IPS-18c (cell line): ENCODE results near the gene TMEM156.
"Not testable (repeated sequence)": the region's sequence is repeated elsewhere in the genome, so short reads cannot be mapped to it uniquely, and the experiment has no call there.

ENCODE experiments used
- H3K4me3 ChIP-seq: 2 replicates; pipeline ENCODE4 v1.7.0; 2013; ENCODE audit warnings: low read depth, mild to moderate bottlenecking, low read length, moderate library complexity; ENCODE audit not compliant: insufficient read depth
- H3K9me3 ChIP-seq: one replicate; pipeline ENCODE4 v1.6.1; 2013; ENCODE audit warnings: mild to moderate bottlenecking, low read length, moderate library complexity; ENCODE audit not compliant: control insufficient read depth, insufficient read depth

The TMEM156 gene

DNA sequence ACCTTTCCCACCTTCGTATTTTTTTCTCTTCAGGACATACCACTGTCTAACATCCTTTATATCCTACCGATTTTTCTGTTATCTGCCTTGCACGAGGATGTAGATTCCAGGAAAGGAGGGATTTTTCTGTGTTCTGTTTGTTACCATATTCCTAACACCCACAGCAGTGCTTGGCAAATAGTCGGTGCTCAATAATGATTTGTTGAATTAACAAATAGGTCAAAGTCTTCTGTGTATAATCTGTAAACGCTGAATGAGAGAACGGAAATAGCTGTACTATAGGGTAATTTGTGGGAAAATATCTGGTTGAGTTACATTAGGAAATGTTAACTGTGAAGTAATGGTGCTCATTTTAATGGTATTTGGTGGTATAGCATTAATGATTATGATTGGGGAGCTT, 81.5 kb downstream of the TMEM156 start:
- no peaks in the 10 kb centered on the region for H3K9me3 ChIP-seq
- H3K4me3 ChIP-seq: no peak overlapping the region

DNA sequence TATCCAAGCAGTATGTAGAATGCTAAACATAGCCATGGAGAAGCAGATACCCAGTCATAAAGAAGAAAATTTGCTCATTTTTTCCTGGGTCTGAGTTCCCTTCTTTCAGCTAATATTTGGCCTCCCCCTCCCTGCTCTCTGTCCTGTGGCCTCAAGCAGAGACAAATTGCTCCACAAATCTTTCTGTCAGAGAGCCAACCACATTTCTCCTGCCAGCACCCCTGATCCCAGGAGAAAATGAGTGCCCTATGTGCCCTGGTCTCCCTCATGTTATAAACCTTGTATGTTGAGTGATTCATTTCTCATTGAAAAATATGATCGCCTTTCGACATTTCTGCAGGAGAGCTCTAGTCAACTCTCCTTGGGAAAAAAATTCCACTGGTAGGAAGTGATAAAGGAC, 82.0 kb downstream of the TMEM156 start:
- Histone ChIP-seq H3K9me3 (no peaks in the 10 kb centered on the region), H3K4me3 (no peak overlapping the region)

DNA sequence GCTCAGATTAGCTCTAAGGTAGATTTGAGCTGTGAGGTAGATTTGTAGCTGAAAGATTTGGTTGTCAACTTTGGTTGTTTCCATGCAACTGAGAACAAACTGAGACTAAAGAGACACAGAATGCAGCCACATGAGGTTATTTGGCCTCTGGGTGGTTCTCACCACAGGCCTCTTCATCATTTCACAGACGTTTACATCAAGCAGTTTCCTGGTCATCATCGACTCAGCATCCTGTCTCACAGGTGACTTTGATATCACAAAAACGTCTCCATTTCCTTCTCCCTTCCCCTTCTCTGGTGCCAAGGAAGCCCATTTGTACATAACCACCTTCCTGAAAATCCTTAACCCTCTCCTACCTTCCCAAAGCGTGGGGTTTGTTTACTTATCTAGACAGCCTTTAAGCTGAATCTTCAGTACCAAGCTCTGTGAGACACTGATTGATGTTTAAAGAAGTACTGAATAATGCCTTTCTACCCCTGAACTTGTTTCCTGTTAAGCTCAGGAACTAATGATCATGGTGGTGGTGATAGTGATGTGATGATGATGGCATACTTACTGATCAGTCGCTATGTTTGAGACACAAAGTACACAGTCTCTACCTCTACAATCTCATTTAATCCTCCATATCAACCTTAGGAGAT, 82.7 kb downstream of the TMEM156 start:
- H3K9me3 ChIP-seq: no peaks in the 10 kb centered on the region

DNA sequence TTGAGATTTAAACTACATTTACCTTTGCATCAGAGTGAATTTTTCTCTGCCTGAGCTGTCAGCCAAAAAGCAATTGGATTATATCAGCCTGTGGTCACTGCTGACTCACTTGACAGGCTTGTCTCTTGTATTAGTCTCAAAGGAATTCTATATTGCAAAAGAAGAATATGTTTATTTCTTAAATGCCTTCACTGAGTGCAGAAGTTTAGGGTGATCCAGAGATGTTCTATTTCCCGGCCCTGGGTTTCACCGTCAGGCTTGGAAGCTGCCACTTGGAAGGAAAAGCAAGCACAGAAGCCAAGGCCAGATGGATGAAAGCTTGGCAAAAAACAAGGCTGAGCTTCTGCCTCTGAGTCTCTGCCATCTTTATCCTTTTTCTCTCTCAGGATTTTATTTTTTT, 83.7 kb downstream of the TMEM156 start:
- no peak overlapping the region for H3K4me3 ChIP-seq
- H3K9me3 ChIP-seq: no peaks in the 10 kb centered on the region

More for the DNA sequence above, 82.7 kb downstream of the TMEM156 start:
- no peak overlapping the region for H3K4me3 ChIP-seq

DNA sequence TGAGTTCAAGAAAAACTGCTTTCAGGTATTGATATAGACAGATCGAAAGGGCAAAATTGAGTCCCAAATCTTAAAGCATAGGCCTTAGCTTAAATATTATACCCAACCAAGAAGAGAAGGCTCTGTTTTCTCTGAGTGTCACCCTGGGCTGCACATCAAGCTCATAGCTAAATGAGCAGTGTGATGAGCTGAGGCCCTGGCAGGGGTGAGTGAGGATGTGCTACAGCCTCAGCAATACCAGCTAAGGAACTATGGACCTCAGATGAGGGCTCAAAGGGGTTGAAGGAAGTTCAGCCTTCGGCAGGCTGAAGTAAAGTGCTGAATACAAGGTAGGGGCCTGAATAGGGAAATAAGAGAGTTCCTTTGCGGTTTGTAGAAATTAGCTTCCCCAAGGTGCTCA, 85.3 kb downstream of the TMEM156 start:
- Histone ChIP-seq H3K9me3 (no peaks in the 10 kb centered on the region), H3K4me3 (no peak overlapping the region)

DNA sequence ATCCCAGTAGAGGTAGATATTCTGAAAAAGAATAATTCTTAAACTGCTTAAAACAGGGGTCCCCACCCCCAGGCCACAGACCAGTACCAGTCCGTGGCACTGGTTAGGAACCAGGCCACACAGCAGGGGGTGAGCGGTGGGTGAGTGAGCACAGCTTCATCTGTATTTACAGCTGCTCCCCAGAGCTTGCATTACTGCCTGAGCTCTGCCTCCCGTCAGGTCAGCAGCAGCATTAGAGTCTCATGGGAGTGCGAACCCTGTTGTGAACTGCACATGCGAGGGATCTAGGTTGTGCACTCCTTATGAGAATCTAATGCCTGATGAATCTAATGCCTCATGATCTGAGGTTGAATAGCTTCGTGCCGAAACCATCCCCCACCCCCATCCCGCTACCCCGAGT, 87.8 kb downstream of the TMEM156 start:
- H3K9me3 ChIP-seq: no peaks in the 10 kb centered on the region
- H3K4me3 ChIP-seq: no peak overlapping the region

DNA sequence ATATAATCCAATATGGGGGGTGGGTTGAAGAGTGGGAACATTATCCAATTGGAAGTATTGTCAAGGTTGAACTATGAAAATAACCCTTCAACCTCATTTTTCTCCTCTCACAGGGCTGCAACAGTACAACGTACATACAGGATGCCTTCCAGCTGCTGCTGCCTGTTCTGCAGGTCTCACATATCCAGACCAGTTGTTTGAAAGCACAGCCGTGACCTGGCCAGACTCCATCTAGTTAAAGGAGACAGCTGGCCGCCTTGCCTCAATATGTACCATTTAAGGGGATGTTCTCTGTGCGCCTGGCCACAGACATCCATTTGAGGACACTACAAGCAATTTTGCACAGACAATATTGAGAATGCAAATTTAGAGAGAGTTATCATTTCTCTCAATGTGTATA, 88.9 kb downstream of the TMEM156 start:
- Histone ChIP-seq H3K4me3 (no peak overlapping the region), H3K9me3 (no peaks in the 10 kb centered on the region)

DNA sequence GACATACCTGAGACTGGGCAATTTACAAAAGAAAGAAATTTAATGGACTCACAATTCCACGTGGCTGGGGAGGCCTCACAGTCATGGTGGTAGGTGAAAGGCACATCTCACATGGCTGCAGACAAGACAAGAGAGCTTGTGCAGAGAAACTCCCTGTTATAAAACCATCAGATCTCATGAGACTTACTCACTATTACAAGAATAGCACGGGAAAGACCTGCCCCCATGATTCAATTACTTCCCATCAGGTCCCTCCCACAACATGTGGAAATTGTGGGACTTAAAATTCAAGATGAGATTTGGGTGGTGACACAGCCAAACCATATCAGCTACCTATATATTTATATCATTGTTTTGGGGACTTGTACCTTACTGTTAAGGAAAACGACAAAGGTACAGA, 90.3 kb downstream of the TMEM156 start:
- not testable (repeated sequence) for H3K9me3 ChIP-seq, H3K4me3 ChIP-seq

DNA sequence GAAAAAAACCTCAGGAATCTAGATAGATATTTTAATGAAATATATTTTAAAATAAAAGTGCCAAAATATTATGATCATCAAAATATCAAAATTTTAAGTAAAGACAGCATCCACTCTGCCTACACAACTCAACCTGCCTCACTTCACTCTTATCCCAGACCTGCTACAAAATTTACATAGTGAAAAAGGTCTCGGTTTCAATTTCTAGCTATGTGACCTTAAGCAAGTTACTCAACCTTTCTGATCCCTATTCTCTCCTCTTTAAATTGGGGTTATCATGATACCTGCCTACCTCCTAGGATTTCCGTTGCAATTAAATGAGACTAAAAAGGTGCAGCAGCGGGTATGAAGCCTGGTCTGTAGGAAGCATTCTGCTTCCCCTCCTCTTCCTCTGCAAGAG, 91.7 kb downstream of the TMEM156 start:
- no peak overlapping the region for H3K4me3 ChIP-seq
- no peaks in the 10 kb centered on the region for H3K9me3 ChIP-seq

DNA sequence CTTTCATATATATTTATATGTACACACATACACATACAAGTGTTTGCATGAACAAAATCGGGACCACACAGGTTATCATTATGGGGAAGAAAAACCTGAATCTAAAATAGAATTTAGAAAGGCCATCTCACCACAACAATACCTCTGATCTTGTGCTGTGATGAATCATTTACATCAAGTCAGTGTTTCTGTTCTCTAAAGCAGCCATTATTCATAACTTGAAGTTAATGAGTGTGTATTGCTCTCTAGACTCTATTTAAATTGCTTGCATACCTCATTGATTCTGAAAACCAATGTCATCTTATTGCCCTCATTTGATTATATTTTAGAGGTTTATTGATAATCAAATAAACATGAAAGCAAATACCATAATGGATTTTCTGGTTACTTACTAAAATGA, 93.0 kb downstream of the TMEM156 start:
- Histone ChIP-seq H3K4me3 (no peak overlapping the region), H3K9me3 (no peaks in the 10 kb centered on the region)

DNA sequence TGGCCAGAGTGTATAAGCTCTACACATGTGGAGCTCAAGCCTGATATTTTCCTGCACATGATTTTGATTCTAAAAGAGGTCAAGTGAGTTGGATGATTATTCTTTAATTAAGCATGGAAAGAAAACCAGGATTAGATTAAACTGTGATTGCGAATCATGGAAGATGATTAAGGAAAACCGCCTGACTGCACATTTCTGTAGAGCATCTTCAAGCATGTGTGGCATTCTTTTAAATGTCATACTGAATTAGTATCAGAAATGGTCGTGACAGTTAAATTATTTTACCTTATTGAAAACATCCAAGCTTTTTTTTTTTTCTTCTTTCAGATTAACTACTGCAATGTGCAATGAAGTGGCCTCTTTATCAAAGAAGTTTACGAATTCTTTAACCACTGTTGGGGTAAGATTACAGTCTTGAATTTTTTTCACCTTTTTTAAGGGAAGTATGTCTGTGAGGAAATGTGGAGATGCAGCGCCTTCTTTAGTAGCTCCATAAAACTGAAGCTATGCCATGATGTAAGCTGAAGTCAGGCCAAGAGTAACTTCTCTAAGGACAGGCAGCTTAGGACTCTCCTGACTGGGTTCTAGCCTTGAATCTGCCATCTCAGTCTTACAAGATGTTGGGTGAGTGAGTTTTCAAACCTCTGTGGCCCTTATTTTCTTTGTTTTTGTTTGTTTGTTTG, 96.7 kb downstream of the TMEM156 start:
- no peak overlapping the region for H3K4me3 ChIP-seq
- no peaks in the 10 kb centered on the region for H3K9me3 ChIP-seq

DNA sequence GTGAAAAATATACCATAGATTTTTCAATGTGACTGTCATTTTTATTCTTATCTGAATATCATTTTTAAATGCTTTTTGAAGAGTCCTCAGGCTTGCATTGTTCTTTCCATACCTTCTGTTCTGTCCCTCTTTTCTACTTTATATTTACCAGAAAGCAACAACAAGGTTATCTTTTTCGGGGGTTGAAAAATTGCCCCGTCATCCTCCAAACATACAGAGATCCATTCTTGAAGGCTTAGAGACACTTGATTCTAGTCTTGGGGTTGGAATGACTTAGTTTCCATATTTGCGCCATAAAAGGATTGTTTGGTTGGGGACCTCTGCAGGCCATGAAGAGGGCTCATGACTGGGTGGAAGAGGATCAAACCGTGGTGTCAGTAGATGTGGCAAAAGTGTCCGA, 101.1 kb downstream of the TMEM156 start:
- no peaks in the 10 kb centered on the region for H3K9me3 ChIP-seq
- H3K4me3 ChIP-seq: no peak overlapping the region

DNA sequence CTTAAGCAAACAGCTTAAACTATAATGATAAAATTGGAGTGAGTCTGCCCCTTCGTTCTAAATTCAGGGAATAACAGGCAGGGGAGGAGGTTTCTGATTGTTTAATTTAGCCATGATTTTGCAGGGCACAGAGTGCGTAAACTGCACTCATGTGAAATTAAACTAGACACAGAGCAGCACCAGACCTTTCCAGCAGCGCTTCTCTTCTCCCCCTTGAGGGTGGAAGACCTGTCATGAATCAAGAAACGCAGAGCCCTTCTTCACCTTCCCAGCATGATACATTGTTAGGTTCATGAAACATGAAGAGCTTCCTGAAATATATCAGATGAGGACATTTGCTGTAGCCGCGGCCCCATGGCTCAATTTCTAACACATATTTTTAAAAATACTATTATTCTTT, 101.5 kb downstream of the TMEM156 start:
- no peaks in the 10 kb centered on the region for H3K9me3 ChIP-seq
- no peak overlapping the region for H3K4me3 ChIP-seq

DNA sequence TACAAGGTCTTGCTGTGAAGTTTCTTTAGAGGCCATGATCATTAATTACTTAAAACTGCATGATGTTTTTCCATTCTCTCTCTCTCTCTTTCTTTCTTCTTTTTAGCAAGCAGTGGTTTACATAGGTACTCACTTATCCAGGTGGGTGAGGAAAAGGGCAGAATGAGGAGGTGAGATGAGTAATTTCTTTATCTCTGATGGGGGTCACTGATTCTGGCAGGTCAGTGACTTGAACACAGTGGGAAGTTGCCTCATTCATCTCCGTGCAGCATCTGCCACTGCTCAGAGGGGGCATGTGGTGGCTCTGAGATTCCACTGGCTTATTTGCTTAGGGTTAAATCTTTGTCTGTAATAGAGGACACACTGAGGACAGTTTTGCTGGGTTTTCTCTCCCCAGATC, 102.0 kb downstream of the TMEM156 start:
- H3K9me3 ChIP-seq: no peaks in the 10 kb centered on the region
- H3K4me3 ChIP-seq: no peak overlapping the region

DNA sequence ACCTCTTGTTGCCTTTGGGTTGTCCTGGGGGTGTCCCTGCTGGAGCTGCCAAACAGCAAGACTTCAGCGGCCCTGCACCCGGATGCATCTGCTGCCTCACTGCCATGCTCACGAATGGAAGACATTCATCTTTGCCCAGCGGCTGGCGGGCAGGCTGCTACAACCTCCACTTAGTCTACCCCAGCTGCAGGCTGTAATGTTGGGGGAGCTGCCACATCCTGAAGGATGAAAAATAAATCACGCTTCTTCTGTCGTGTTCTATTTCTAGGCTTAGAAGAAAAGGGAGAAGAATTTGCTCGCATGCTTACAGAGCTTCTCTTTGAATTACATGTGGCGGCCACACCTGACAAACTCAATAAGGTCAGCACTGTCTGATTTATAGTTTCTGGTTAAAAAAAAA, 103.2 kb downstream of the TMEM156 start:
- H3K4me3 ChIP-seq: no peak overlapping the region
- H3K9me3 ChIP-seq: no peaks in the 10 kb centered on the region

DNA sequence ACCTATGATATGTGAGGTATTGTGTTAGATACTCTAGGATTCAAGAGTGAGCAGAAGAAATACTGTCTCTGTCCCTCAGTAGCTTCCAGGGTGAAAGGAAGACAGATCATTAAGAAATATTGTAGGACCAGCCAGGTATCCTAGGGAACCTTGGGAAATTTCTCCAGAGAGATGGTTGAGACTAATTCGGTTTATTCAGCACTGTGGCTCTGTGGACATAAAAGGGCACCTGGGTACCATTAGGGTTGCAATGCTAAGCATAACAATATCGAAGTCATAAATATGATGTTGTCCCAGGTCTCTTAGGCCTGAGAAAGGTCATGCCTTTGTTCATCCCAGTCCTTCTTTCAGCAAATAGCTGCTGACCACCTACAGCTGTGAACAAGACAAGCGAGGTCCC, 103.6 kb downstream of the TMEM156 start:
- Histone ChIP-seq H3K4me3 (no peak overlapping the region), H3K9me3 (no peaks in the 10 kb centered on the region)

DNA sequence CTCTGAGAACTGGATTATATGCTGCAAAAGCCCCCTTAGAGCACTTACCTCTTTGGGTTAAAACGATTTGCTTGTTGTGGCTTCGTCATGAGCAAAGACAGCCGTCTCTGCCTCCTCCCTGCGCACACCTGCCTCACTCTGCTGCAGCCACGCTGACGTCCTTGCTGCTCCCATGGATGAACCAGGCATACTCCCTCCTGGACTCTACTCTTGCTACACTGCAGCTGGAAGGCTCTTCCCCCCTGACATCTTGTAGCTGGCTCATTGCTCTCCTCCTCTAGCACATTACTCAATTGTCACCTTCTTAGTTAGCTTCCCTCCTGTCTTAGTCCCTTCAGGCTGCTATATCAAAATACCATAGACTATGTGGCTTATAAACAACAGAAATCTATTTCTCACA, 105.3 kb downstream of the TMEM156 start:
- H3K4me3 ChIP-seq: no peak overlapping the region
- H3K9me3 ChIP-seq: no peaks in the 10 kb centered on the region

DNA sequence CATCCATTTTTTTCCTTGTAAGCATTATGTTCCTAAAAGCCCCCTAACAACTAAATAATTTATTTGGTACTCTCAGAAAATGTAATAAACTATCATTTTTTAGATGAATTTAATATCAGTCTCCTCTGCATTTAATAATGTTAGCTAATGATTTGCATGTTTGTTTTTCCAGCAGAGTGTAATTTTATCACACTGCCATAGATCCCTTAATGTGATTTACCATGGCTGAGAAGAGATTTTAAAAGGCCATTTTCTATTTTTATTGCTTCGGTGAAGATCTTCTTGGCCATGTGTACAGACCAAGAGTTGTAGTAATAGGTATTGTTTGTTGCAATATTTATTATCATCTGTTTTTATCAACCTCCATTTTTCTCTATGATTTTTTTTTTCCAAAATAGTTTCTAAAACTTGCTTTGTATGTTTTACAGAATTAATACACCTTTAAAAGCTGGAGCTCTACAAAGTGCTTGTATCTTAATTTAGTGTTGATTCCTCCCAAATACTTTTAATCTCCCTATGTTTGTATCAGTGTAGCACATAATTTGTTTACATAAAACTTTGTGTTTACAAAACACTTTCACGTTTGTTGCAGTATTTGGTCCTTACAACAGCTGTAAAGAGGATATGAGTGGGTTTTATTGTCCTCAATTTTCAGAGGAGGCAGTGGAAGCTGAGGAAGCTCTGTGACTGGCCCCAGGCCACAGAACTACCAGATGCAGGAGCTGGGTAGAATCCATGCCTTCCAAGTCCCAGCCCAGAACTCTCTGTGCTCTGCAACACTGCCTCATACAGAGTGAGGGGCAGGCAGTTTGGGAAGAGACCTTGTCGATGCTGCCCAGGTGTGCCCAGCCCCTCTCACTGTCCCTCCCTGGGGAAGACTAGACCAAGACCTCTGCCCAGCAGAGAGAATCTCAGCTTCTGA, 106.5 kb downstream of the TMEM156 start:
- no peak overlapping the region for H3K4me3 ChIP-seq
- H3K9me3 ChIP-seq: no peaks in the 10 kb centered on the region
